C1 segment of cervical spinal cord (tissue), 14 donors: Measurements from ENCODE around the gene RTL1.

Experiments
- DNase-seq, 14 donors: peaks; one replicate each; lab custom pipeline; 2025; lab: John Stamatoyannopoulos, UW

The RTL1 gene

DNA sequence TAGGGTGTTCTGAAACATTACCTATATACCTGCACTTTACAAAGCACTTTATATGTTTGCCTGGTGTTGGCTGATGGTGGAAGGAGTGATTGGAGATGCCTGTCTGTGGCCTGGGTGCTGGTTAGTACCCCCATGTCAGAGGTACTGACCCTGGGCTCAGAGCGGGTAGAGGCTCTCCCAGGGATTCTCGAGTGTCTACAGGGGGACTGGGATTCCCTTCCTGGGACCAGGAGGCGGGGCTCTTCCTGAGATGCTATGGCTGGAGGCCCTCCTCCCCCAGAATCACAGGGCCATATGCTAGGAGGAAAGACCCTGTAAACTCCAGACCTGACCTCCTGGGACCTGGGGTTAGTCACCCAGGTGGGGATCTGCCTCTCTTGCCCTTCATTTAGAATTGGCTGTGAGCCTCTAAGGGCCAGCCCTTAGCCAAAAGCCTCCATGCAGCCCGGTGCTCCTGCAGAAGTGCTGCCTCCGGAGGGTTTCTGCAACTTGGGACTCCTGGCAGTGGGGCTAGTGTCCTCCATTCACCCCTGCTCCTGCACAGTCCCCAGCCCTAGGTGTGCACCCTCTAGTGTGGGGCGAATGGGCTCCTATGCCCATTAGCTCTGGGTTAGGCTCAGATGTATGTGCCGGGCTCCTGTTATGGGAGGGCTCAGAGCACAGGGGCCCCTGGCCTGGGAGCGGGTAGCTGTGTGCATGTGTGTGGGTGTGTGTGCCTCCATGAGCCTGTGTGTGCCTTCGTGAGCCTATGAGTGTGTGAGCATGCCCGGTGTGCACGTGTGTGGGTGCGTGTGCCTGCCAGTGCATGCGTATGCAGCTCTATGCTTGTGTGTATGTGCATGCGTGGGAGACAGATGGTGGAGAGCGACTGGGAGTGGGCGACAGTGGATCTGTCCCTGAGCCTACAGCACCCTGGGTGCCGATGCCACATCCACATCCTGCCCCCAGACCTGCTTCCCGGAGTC is 36.6 kb downstream of the RTL1 start:
- no peak for DNase-seq

- DNase-seq: no peak
Measured at GRCh38 chr14:100865682-100866591, 37.6 kb downstream of the RTL1 start.

- no peak for DNase-seq
Measured at GRCh38 chr14:100864960-100865681, 38.4 kb downstream of the RTL1 start.

DNA sequence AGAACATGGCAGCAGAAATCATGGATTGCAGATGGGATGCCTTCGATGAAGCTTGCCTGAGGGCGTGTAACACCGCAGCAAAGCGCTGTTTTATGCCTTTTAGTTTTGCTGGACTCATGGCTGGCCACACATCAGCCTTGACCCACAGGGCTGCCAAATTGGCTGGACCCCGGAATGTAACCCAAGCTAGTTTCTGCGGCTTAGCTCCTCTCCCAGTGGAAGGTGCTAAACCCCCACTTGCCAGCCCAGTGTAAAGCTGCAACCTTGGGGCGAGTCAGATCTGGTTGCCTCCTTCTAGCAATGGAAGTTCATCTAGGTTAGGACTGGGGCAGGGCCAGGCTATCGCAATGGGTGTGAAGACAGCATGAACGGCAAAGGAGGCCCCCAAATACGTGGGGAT is 39.3 kb downstream of the RTL1 start:
- no peak for DNase-seq

DNA sequence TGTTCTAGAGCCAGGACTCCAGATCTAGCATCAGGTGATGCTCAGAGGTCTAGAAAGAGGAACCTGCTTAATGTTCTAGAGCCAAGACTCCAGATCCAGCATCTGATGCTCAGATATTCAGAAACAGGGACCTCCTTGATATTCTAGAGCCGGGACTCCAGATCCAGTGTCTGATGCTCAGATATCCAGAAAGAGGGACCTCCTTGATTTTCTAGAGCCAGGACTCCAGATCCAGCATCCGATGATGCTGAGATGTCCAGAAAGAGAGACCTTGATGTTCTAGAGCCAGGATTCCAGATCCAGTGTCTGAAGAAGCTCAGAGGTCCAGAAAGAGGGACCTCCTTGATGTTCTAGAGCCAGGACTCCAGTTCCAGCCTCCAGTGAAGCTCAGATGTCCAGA is 40.7 kb downstream of the RTL1 start:
- no peak for DNase-seq

GRCh38 chr14:100862277-100862676 is 41.2 kb downstream of the RTL1 start:
- no peak for DNase-seq

DNA sequence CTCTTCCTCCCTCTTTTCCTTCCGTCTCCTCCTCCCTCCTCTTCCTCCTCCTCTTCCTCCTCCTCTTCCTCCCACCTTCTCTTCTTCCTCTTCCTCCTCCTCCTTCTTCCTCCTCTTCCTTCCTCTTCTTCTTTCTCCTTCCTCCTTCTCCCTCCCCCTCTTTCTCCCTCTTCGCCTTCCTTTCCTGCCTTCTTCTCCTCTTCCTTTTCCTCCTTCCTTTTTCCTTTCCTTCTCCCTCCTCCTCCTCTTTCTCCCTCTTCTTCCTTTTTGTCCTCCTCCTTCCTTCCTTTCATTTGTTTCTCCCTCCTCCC is 41.6 kb downstream of the RTL1 start:
- DNase-seq: no peak

- no peak for DNase-seq
Measured at GRCh38 chr14:100861188-100861936, 42.2 kb downstream of the RTL1 start.

DNA sequence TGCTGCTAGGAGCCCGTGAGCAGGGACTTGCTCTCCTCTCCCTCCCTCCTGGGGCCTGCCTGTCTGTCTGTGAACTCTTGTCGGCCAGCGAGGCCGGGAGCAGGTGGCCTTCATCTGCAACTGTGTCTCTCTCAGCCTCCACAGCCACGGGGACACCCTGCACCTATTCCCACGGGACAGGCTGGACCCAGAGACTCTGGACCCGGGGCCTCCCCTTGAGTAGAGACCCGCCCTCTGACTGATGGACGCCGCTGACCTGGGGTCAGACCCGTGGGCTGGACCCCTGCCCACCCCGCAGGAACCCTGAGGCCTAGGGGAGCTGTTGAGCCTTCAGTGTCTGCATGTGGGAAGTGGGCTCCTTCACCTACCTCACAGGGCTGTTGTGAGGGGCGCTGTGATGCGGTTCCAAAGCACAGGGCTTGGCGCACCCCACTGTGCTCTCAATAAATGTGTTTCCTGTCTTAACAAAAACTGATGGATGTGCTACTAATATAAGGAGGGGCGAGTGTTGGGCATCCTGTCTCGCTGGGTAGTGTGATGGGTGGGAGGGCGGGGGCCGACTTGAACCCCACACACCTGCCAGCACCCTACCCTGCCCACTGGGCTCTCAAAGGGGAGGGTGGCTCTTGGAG is 42.9 kb downstream of the RTL1 start:
- no peak for DNase-seq

- DNase-seq: no peak
Measured at GRCh38 chr14:100859781-100860180, 43.7 kb downstream of the RTL1 start.

GRCh38 chr14:100858838-100859220 is 44.7 kb downstream of the RTL1 start:
- no peak for DNase-seq

DNA sequence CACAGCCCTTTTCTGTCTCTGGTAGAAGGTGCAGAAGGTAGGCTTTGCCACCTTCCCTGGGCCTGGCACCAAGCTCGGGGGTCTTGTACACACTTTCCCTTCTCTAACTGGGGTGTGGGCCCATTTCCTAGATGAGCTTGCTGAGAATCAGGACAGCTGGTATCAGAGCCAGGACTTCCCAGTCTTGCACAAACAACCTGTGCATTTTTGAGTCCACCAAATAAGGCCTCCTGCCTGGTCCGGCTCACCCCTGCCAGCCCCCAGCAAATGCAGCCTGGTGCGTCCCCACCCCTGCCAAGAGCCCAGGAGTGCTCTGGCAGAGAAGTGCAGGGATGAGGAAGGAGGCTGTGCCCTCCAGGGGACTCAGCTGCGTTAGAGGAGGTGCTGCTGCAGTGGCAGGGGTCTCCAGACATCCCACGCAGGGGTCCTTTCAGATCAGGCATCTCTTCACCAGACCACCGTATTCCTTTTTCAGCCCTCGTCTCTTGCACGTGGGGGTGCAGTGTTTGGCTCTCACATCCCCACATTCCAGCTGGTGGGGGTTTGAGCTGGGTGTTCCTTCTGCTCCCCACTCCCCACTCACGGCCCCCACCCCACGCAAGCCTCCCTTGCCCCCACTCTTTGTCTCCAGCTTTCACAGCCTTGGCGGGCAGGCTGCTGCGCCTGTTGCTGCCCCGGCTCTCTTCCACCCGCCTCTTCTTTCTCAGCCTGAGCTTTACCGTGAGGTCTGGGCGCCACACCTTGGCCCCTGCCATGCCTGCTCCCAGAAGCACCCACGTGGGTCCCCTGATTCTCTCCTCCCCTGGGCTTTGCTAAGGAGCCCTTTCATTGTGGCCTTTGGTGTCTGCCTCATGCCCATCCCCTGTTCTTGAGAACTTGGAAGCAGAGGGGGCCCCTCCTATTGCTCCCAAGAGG is 45.3 kb downstream of the RTL1 start:
- DNase-seq: no peak

- no peak for DNase-seq
Measured at GRCh38 chr14:100857233-100857922, 46.1 kb downstream of the RTL1 start.

GRCh38 chr14:100856056-100856950 is 47.2 kb downstream of the RTL1 start:
- no peak for DNase-seq

DNA sequence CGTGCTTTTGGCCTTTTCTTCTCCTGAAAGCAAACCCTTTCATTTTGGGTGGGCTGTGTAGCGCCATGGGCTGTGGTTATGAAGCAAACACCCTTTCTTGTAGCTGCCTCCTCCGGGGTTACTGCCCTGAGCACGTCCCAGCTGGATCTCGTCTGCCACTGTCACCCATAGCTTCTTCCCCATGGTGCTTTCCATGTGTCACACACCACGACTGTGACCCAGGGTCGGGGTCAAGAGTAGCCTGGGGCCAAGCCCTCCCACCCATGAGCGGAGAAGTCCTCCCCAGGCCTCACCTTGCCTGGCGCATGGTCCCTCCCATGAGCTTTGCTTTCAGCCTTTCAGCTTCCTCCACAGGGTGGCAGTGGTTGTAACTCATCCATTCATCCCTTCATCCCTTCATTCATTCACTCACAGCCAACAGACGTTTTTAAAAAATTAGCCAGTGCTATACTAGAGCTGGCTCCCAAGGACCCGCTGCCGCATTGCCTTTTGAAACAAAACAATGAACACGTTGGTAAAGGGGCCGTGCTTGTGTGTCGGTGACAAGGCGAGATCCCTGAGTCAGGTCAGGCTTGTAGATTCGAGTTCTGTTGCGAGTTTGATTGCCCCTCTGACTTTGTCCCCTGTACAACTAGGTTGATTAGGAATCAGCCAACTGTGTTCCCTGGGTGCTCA is 48.1 kb downstream of the RTL1 start:
- no peak for DNase-seq

DNA sequence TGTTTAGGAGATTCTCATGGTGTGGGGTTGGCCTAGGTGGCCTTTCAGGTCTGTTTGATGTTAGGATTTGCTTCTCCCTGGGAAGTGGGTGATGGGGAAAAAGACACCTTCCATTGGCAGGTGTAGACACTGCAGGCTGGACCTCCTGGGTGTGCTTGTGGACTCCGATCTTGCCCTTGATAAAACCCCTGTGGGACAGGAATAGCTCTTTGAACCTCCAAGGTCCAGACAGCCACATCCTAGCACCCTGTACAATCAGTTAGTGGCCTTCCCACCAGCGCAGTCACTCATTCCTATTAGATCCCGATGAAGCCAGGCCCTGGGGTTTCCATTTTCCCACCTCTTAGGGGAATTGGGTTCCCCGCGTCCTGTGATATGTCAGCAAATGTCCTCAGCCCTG is 49.1 kb downstream of the RTL1 start:
- DNase-seq: no peak

GRCh38 chr14:100851946-100852620 is 51.4 kb downstream of the RTL1 start:
- no peak for DNase-seq
